ENCODE measurements around the gene DDX1.

Gene DDX1

GRCh38 chr2:15630978-15631719, 39.5 kb downstream of the DDX1 start:
- no peak for DNase-seq

GRCh38 chr2:15631883-15632282, 40.2 kb downstream of the DDX1 start:
- no peak for DNase-seq

- no peak for DNase-seq
These were observed 41.6 kb downstream of the DDX1 start for GRCh38 chr2:15633043-15633970.

GRCh38 chr2:15633971-15634346, 42.3 kb downstream of the DDX1 start:
- DNase-seq, result no peak

- DNase-seq, result no peak
These were observed 43.3 kb downstream of the DDX1 start for GRCh38 chr2:15634846-15635490.

GRCh38 chr2:15636972-15637785, 45.5 kb downstream of the DDX1 start:
- peak; percentile 67 to 70 for DNase-seq

- DNase-seq, result no peak
These were observed 47.1 kb downstream of the DDX1 start for GRCh38 chr2:15638720-15639119.

- DNase-seq, result no peak
These were observed 47.9 kb downstream of the DDX1 start for GRCh38 chr2:15639323-15640251.

GRCh38 chr2:15640261-15640711, 48.6 kb downstream of the DDX1 start:
- no peak for DNase-seq

- DNase-seq, result no peak
These were observed 49.1 kb downstream of the DDX1 start for GRCh38 chr2:15640784-15641183.

GRCh38 chr2:15641530-15641982, 49.9 kb downstream of the DDX1 start:
- no peak for DNase-seq

- no peak for DNase-seq
These were observed 50.5 kb downstream of the DDX1 start for GRCh38 chr2:15642011-15642814.

GRCh38 chr2:15642815-15643500, 51.3 kb downstream of the DDX1 start:
- DNase-seq, result no peak

- no peak for DNase-seq
These were observed 52.3 kb downstream of the DDX1 start for GRCh38 chr2:15643791-15644585.

GRCh38 chr2:15645300-15645699, 53.6 kb downstream of the DDX1 start:
- no peak for DNase-seq

- no peak for DNase-seq
These were observed 54.2 kb downstream of the DDX1 start for GRCh38 chr2:15645720-15646385.

- DNase-seq, result no peak
These were observed 55.0 kb downstream of the DDX1 start for GRCh38 chr2:15646661-15647060.
